Progenitor cell of endocrine pancreas (in vitro differentiated cells): ENCODE measurements around the gene TMC2. TPM values are rescaled to one million over a fixed set of nuclear protein-coding genes. Genes with fewer than 3 reads are reported as not detected.

Experiments
- DNase-seq: peaks from one replicate; pipeline ENCODE4 v3.0.0; 2021; ENCODE audit warnings: low spot score; ENCODE audit not compliant: unreplicated experiment
- H3K27ac Mint-ChIP-seq: 2 replicates; pipeline ENCODE4 v1.8.0; 2021; ENCODE audit warnings: mild to moderate bottlenecking, moderate library complexity, mixed read lengths
- H3K27me3 Mint-ChIP-seq: 2 replicates; pipeline ENCODE4 v1.8.0; 2021; ENCODE audit warnings: mixed read lengths
- H3K36me3 Mint-ChIP-seq: 2 replicates; pipeline ENCODE4 v1.8.0; 2022; ENCODE audit warnings: mixed read lengths; ENCODE audit not compliant: insufficient read depth
- H3K4me1 Mint-ChIP-seq: 2 replicates; pipeline ENCODE4 v1.8.0; 2021; ENCODE audit warnings: low read depth, mixed read lengths
- H3K4me3 Mint-ChIP-seq: 2 replicates; pipeline ENCODE4 v1.8.0; 2021; ENCODE audit warnings: low read depth, mild to moderate bottlenecking, moderate library complexity, mixed read lengths
- H3K9me3 Mint-ChIP-seq: 2 replicates; pipeline ENCODE4 v1.8.0; 2021; ENCODE audit warnings: low read depth, mixed read lengths
- CTCF ChIP-seq: fragments of 200-600 bp; sonication (generic); IDR thresholded peaks from one replicate; pipeline ENCODE4 v1.5.0; 2021; ENCODE audit warnings: antibody characterized with exemption, mild to moderate bottlenecking; ENCODE audit not compliant: unreplicated experiment
- microRNA-seq: library from miRNA; unstranded; fragments of <30 nt; microRNA quantifications from one replicate; pipeline ENCODE4 v1.1.0, GENCODE V29; 2020; ENCODE audit warnings: borderline number of aligned reads; ENCODE audit not compliant: unreplicated experiment
- total RNA-seq: library from RNA; stranded (reverse); gene quantifications from 2 replicates; pipeline ENCODE4 v1.2.1, GENCODE V29; 2021

Gene TMC2
- total RNA-seq, 1 donor from 2014 or later, result not detected

- H3K4me1 Mint-ChIP-seq, result peaks cover 9% of the 10 kb centered on the region
- H3K36me3 Mint-ChIP-seq, result peaks cover 6% of the 10 kb centered on the region
- H3K4me3 Mint-ChIP-seq, result no peak overlapping the region
- H3K27ac Mint-ChIP-seq, result no peak overlapping the region
- H3K27me3 Mint-ChIP-seq, result peaks cover 75% of the 10 kb centered on the region
- peak; percentile 76 for TF ChIP-seq CTCF
- peak; percentile 26 for DNase-seq
- H3K9me3 Mint-ChIP-seq, result no peaks in the 10 kb centered on the region
Observed at GRCh38 chr20:2688041-2688591, 151.7 kb downstream of the TMC2 start.

GRCh38 chr20:2690213-2690612 is 153.8 kb downstream of the TMC2 start:
- H3K27me3 Mint-ChIP-seq, result peaks cover 79% of the 10 kb centered on the region
- peaks cover 7% of the 10 kb centered on the region for H3K36me3 Mint-ChIP-seq
- no peaks in the 10 kb centered on the region for H3K9me3 Mint-ChIP-seq
- no peak overlapping the region for H3K4me3 Mint-ChIP-seq
- DNase-seq, result no peak
- H3K4me1 Mint-ChIP-seq, result peaks cover 9% of the 10 kb centered on the region
- no peak overlapping the region for H3K27ac Mint-ChIP-seq
- no peak for TF ChIP-seq CTCF

- no peak overlapping the region for H3K27ac Mint-ChIP-seq
- peak overlapping the region; percentile 87 for H3K4me3 Mint-ChIP-seq
- peaks cover 79% of the 10 kb centered on the region for H3K27me3 Mint-ChIP-seq
- no peaks in the 10 kb centered on the region for H3K9me3 Mint-ChIP-seq
- peaks cover 9% of the 10 kb centered on the region for H3K4me1 Mint-ChIP-seq
- no peak for TF ChIP-seq CTCF
- peaks cover 7% of the 10 kb centered on the region for H3K36me3 Mint-ChIP-seq
- DNase-seq, result no peak
Observed at GRCh38 chr20:2690718-2691117, 154.3 kb downstream of the TMC2 start.

GRCh38 chr20:2691127-2691526 is 154.8 kb downstream of the TMC2 start:
- Mint-ChIP-seq H3K27me3 (peaks cover 79% of the 10 kb centered on the region), H3K27ac (peak overlapping the region; percentile 95), H3K4me1 (peaks cover 9% of the 10 kb centered on the region), H3K4me3 (peak overlapping the region; percentile 87), H3K36me3 (peaks cover 9% of the 10 kb centered on the region), H3K9me3 (no peaks in the 10 kb centered on the region)
- TF ChIP-seq CTCF, result no peak
- DNase-seq, result no peak

Small RNAs within 50 kb of the gene (microRNA-seq; reads per million reads assigned to microRNA genes)
- 35.8 reads per million, percentile 40 among the genes with 10 or more reads in this experiment for gene MIR1292

Other genes starting within 250 kb of the TMC2 start
- gene TGM3, start 240.6 kb upstream of the TMC2 start, total RNA-seq, result 0.22 and 0.44 TPM in 2 replicates
- gene TGM6, start 155.7 kb upstream of the TMC2 start, total RNA-seq, result not detected in 2 replicates
- 169 and 180 TPM in 2 replicates for gene SNRPB, start 65.8 kb upstream of the TMC2 start, total RNA-seq
- 13.1 and 14.4 TPM in 2 replicates for gene ZNF343, start 27.7 kb upstream of the TMC2 start, total RNA-seq
- 271 and 282 TPM in 2 replicates for gene NOP56, start 116.1 kb downstream of the TMC2 start, total RNA-seq
- gene IDH3B, start 127.6 kb downstream of the TMC2 start, total RNA-seq, result 98.9 and 108 TPM in 2 replicates
- 63.8 and 64.9 TPM in 2 replicates for gene EBF4, start 156.2 kb downstream of the TMC2 start, total RNA-seq